Neutrophil (primary cell): ENCODE data around the gene ERGIC1.

Experiments
- H3K27ac ChIP-seq: fragments of 200-600 bp; sonication (generic); 2 replicates; pipeline ENCODE4 v1.5.1; 2016; ENCODE audit warnings: mild to moderate bottlenecking, moderate library complexity
- H3K27me3 ChIP-seq: fragments of 200-600 bp; sonication (generic); 2 replicates; pipeline ENCODE4 v1.6.0; 2016; ENCODE audit warnings: mild to moderate bottlenecking
- H3K36me3 ChIP-seq: fragments of 200-600 bp; sonication (generic); 2 replicates; pipeline ENCODE4 v1.5.1; 2017
- H3K4me1 ChIP-seq, 2 experiments: fragments of 200-600 bp in 1 of 2; sonication (generic) in 1 of 2; 1 replicate in 1 of 2; 2 replicates in 1 of 2; pipeline versions ENCODE4 v1.5.1 to v1.6.1; 2013 to 2016; ENCODE audit warnings: low read depth in 1 of 2, low read length in 1 of 2, mild to moderate bottlenecking in 1 of 2, moderate library complexity in 1 of 2; ENCODE audit not compliant: control insufficient read depth in 1 of 2, insufficient read depth in 1 of 2
- H3K4me3 ChIP-seq, 2 experiments: fragments of 200-600 bp in 1 of 2; sonication (generic) in 1 of 2; 1 replicate in 1 of 2; 2 replicates in 1 of 2; pipeline ENCODE4 v1.5.1; 2013 to 2016; ENCODE audit warnings: low read depth in 1 of 2, low read length in 1 of 2, mild to moderate bottlenecking in 1 of 2, moderate library complexity in 1 of 2
- H3K9me3 ChIP-seq: fragments of 200-600 bp; sonication (generic); 2 replicates; pipeline ENCODE4 v1.5.1; 2016
- TF ChIP-seq, protein P1 (sequence below): fragments of 200-600 bp; sonication (generic); IDR thresholded peaks from 2 replicates; pipeline ENCODE4 v1.5.1; 2016; ENCODE audit warnings: antibody characterized with exemption

Gene ERGIC1

DNA sequence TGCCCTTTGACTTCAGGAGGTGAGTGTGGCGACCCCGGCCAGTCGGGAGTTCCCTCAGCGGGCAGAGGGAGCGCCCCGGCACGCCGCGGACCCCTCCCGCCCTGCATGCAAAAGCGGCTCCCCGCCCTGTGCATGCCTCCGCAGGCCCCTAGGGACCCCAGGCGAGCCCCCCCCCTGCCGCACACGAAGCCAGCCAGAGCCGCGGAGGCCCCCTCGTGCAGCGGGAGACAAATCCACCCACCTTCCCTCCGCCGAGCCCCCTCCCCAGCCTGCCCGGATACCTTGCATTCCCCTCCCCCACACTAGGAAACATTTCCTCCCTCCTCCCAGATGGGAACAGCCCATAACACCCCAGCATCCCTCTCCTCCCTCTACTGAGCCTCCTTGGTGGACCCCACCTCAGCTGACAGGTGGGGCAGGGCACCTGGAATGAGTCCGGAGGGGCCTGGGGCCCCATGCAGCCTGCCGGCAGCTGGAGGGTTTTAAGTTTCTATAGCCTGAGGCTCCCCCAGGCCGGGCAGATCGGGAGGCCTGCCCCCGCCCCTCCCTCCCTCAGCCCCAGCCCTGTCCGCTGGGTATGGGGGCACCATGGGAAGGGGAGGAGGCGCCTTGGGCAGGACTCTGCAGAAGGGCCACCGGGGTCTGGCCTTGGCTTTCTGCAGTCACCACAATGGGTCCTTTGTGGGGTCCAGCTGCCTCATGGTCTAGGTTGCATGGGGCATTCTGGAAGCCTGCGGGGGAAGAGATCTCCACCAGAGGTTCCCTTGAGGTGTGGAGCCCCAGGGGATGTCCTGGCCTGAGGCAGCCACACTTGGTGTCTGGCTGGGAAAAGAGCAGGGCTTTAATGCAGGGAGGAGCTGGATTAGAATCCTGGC lies 601 bp downstream of the ERGIC1 start:
- Histone ChIP-seq H3K9me3 (no peaks in the 10 kb centered on the region), H3K4me1 (peaks cover 73 to 79% of the 10 kb centered on the region in 2 experiments), H3K27me3 (no peaks in the 10 kb centered on the region), H3K36me3 (no peaks in the 10 kb centered on the region), H3K27ac (peak overlapping the region; percentile 90), H3K4me3 (peak overlapping the region; percentile 86 to 87)
- TF ChIP-seq, protein P1, sequence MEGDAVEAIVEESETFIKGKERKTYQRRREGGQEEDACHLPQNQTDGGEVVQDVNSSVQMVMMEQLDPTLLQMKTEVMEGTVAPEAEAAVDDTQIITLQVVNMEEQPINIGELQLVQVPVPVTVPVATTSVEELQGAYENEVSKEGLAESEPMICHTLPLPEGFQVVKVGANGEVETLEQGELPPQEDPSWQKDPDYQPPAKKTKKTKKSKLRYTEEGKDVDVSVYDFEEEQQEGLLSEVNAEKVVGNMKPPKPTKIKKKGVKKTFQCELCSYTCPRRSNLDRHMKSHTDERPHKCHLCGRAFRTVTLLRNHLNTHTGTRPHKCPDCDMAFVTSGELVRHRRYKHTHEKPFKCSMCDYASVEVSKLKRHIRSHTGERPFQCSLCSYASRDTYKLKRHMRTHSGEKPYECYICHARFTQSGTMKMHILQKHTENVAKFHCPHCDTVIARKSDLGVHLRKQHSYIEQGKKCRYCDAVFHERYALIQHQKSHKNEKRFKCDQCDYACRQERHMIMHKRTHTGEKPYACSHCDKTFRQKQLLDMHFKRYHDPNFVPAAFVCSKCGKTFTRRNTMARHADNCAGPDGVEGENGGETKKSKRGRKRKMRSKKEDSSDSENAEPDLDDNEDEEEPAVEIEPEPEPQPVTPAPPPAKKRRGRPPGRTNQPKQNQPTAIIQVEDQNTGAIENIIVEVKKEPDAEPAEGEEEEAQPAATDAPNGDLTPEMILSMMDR = no peak

DNA sequence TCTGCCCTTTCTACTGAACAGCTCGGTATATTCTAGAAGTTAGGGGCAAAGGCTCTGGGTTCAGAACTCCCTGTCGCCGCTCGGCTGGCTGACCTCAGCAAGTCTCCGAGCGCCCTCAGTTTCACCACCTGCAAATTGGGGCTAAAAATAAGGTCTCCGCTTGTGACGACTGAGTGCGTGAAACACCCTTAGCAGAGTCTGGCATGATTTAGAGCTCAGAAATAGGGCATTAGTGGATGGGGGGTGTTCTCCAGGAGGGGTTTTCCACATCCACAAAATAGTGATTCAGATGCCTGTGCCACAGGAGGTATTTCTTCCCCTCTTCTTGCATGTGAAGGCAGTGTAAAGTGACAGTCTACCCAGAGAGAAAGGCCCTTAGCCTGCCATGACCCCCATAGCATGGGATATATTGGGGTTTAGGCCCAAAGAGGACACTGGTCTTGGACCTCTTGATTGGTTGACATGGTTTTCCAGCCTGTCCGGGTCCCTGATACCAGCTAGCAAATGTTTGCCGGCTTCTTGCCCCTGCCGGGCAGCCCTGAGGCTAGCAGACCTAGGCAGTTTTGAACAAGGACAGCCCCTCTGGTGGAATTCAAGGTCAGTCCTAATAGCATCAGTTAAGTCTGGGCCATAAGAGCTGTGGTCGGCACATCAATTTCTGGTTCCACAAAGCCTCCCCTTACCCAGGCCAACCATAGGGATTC lies 1.4 kb downstream of the ERGIC1 start:
- peaks cover 68 to 74% of the 10 kb centered on the region in 2 experiments for H3K4me1 ChIP-seq
- peak overlapping the region; percentile 86 to 87 for H3K4me3 ChIP-seq
- H3K27me3 ChIP-seq = no peaks in the 10 kb centered on the region
- TF ChIP-seq, protein P1 = no peak
- peak overlapping the region; percentile 90 for H3K27ac ChIP-seq
- H3K9me3 ChIP-seq = no peaks in the 10 kb centered on the region
- H3K36me3 ChIP-seq = no peaks in the 10 kb centered on the region

DNA sequence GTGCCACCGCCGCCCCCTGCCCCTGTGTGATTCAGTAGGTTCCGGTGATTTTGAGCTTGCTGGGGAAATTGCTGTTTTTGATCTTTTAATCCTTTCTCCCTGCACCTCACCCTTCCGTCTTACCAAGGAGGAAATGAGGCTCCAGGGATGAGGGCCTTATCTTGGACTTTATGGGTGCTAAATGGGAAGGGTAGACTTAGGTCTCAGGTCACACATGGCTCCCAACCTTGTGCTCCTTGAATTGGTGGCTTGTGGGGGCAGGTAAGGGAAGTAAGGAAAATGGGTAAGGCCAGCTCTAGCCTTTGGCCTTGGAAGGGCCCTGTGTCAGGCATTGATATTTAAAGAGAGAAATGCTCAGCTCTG lies 1.9 kb downstream of the ERGIC1 start:
- H3K9me3 ChIP-seq = no peaks in the 10 kb centered on the region
- H3K27ac ChIP-seq = peak overlapping the region; percentile 90
- peaks cover 62 to 69% of the 10 kb centered on the region in 2 experiments for H3K4me1 ChIP-seq
- no peaks in the 10 kb centered on the region for H3K27me3 ChIP-seq
- H3K36me3 ChIP-seq = no peaks in the 10 kb centered on the region
- TF ChIP-seq, protein P1 = no peak
- peak overlapping the region; percentile 86 to 87 for H3K4me3 ChIP-seq

DNA sequence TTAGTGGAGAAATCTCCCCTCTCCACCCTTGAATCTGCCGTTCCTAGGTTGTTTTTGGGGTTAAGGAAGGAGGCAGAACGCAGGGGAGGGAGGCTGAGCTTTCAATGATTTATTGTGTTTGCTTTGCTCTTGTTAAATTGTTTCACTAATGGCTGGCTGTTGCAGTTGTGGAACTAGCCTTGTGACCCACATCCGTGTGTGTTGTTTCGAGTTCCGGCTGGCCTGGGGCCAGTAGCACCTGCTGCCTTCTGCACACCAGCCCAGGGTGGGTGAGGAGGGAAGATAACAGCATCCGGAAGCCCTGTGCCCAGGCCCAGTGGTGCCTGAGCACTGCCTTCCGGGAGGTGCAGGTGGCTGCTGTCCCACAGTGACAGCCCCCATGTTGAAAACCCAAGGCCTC lies 3.6 kb downstream of the ERGIC1 start:
- Histone ChIP-seq H3K27ac (peak overlapping the region; percentile 91), H3K4me3 (peak overlapping the region; percentile 33 to 53), H3K4me1 (peaks cover 47 to 63% of the 10 kb centered on the region in 2 experiments), H3K9me3 (no peaks in the 10 kb centered on the region), H3K27me3 (no peaks in the 10 kb centered on the region), H3K36me3 (no peaks in the 10 kb centered on the region)
- TF ChIP-seq, protein P1 = no peak

DNA sequence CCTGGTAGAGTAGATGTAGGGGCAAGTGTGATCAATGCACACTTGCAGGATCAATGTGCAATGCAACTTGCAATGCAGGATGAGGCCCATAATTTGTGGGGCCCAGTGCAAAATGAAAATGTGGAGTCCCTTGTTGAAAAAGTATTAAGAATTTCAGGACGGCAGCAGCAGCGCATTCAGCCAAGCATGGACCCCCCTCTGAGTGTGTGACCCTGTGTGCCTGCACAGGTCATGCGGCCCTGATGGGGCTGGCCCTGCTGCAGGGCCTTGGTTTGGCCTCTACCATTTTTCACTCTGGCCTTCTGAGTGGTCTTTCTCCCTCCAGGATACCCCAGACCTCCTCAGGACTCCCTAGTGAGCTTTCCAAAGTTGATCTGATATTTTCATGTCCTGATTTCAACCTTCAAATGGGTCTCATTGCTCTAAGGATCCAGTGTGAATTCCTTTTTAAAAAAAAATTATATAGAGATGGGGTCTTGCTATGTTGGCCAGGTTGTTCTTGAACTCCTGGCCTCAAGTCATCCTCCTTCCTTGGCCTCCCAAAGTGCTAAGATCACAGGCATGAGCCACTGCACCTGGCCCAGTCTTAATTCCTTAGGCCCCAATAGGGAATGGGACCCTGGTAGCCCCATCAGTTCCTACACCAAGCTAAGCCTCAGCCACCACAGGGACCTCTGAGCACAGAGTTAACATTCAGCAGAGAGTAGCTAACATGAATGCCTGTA lies 4.3 kb downstream of the ERGIC1 start:
- TF ChIP-seq, protein P1 = no peak
- Histone ChIP-seq H3K4me1 (peaks cover 40 to 56% of the 10 kb centered on the region in 2 experiments), H3K27me3 (no peaks in the 10 kb centered on the region), H3K9me3 (no peaks in the 10 kb centered on the region), H3K36me3 (no peaks in the 10 kb centered on the region), H3K4me3 (peak overlapping the region; percentile 33 to 53), H3K27ac (peak overlapping the region; percentile 91)
